ENCODE results near the gene LGALS7B. TPM values are rescaled to one million over a fixed set of nuclear protein-coding genes. Genes with fewer than 3 reads are reported as not detected.
A peak's percentile ranks its signal among the peaks of the same experiment; 100 is the strongest.

The LGALS7B gene
- total and polyA plus RNA-seq, 2 of the 8 experiments (the other 6 are each of a cell fraction or from before 2014, with no cell fraction given) = 3.6 TPM; not detected in 1

- Histone ChIP-seq H3K23me2 (ENCODE audit: low read depth, low read length) (peaks cover 8% of the 10 kb centered on the region), H3K4me1 (replicated peaks in 1 of 4; ENCODE audit: control insufficient read depth in 3 of 4, insufficient read depth in 4 of 4, low read length in 3 of 4) (peaks cover 0 to 6% (median 1%) of the 10 kb centered on the region in 4 experiments; a peak in 1 of 7 replicates), H3K4me2 (ENCODE audit: insufficient read depth in 1 of 2, low read depth in 2 of 2, low read length in 2 of 2) (peak overlapping the region in 1 of 2 experiments; percentile 97; a peak in 1 of 4 replicates), H2BK12ac (ENCODE audit: low read depth, low read length) (no peak overlapping the region), H4K5ac (ENCODE audit: insufficient read length, low read depth, low read length) (no peak overlapping the region), H2BK15ac (ENCODE audit: low read length) (no peak overlapping the region), H3K79me1 (ENCODE audit: low read depth, low read length) (peaks cover 5% of the 10 kb centered on the region; the same call in 1 of the 2 replicates), H4K8ac (ENCODE audit: extremely low read depth, insufficient read depth, low read length) (no peak overlapping the region), H3K18ac (ENCODE audit: extremely low read depth, low read length) (no peak overlapping the region), H2BK5ac (ENCODE audit: low read depth, low read length) (no peak overlapping the region), H3K4ac (replicated peaks; ENCODE audit: insufficient read length, low read depth, low read length) (no peak overlapping the region), H3K27me3 (replicated peaks in 1 of 4; ENCODE audit: control insufficient read depth in 3 of 4, extremely low read depth in 1 of 4, insufficient read depth in 3 of 4, low read length in 3 of 4) (no peaks in the 10 kb centered on the region), H3K79me2 (ENCODE audit: control insufficient read depth in 1 of 2, insufficient read depth in 2 of 2, low read length in 2 of 2) (no peaks in the 10 kb centered on the region), H3K27ac (ENCODE audit: low read depth, low read length) (no peak overlapping the region), H2AK5ac (ENCODE audit: low read depth, low read length) (no peak overlapping the region), H3K56ac (replicated peaks; ENCODE audit: insufficient read length, low read depth, low read length) (no peak overlapping the region), H4K91ac (replicated peaks; ENCODE audit: insufficient read length, low read length) (no peak overlapping the region), H2BK120ac (replicated peaks; ENCODE audit: low read depth, low read length) (no peak overlapping the region), H3K23ac (ENCODE audit: insufficient read length) (no peak overlapping the region), H4K20me1 (replicated peaks in 1 of 2; ENCODE audit: control insufficient read depth in 1 of 2, insufficient read depth in 2 of 2, low read length in 2 of 2) (no peaks in the 10 kb centered on the region), H3K9me3 (ENCODE audit: insufficient read depth in 2 of 2, low read depth in 1 of 2, low read length in 1 of 2) (no peaks in the 10 kb centered on the region), H3K9ac (replicated peaks in 1 of 4; ENCODE audit: extremely low read depth in 1 of 4, low read depth in 3 of 4, low read length in 3 of 4) (no peak overlapping the region), H3K4me3 (ENCODE audit: extremely low read depth in 1 of 4, insufficient read depth in 2 of 4, low read depth in 3 of 4, low read length in 4 of 4) (no peak overlapping the region), H2BK20ac (ENCODE audit: low read length) (no peak overlapping the region), H2AFZ (ENCODE audit: low read length) (no peak overlapping the region), H3K14ac (ENCODE audit: insufficient read length) (no peak overlapping the region), H3K36me3 (ENCODE audit: control insufficient read depth in 2 of 4, insufficient read depth in 4 of 4, low read length in 3 of 4) (peaks cover 0 to 26% (median 5%) of the 10 kb centered on the region in 4 experiments; a peak in 3 of 8 replicates)
- no peak for FAIRE-seq
- WGBS, 2 experiments (ENCODE audit: extremely low coverage in 1 of 2, insufficient coverage in 1 of 2, insufficient read length in 1 of 2, insufficient replicate concordance in 2 of 2, low coverage in 1 of 2, low lambda C conversion rate in 2 of 2, missing lambda C conversion rate in 1 of 2) = 92% methylated on average over 4 of the region's 4 CpGs; no CpG with 5 or more reads in 1 of the 2 experiments
- POLR2A ChIA-PET (ENCODE audit: partially characterized antibody) = interaction anchor here (0.8 to 14.2 kb wide), 7 partner anchors 8 to 39 kb away, joined by 3 to 376 read pairs (median 6); partner anchors contain the start of gene HNRNPL
- no peak for DNase-seq (ENCODE audit: low read depth in 1 of 2, low spot score in 2 of 2)
- CTCF ChIA-PET (ENCODE audit: partially characterized antibody) = interaction anchor here (1.0 to 2.7 kb wide), 6 partner anchors 10 to 130 kb away, joined by 3 to 11 read pairs (median 4); no protein-coding TSS in a partner anchor
- TF ChIP-seq ATF3 (IDR thresholded peaks at IDR 0.05; ENCODE audit: insufficient read depth, low read depth, low read length) = no peak
- TF ChIP-seq CBX5 (IDR thresholded peaks at IDR 0.05; ENCODE audit: low read depth, low read length) = no peak
- no peak for TF ChIP-seq YY1 (IDR thresholded peaks at IDR 0.05; ENCODE audit: low read depth, low read length)
- TF ChIP-seq SRF (IDR thresholded peaks at IDR 0.05; ENCODE audit: low read depth, low read length) = no peak
- no peak for TF ChIP-seq SIN3A (conservative IDR thresholded peaks at IDR 0.05 in 1 of 2, IDR thresholded peaks at IDR 0.05 in 1 of 2; ENCODE audit: low read depth in 1 of 2, low read length in 2 of 2)
- no peak for TF ChIP-seq KDM4A (IDR thresholded peaks at IDR 0.05; ENCODE audit: low read depth, low read length, severe bottlenecking)
- TF ChIP-seq CTBP2 (IDR thresholded peaks at IDR 0.05; ENCODE audit: borderline replicate concordance, insufficient read depth, insufficient read length, low read length) = no peak
- no peak for TF ChIP-seq TEAD4 (IDR thresholded peaks at IDR 0.05; ENCODE audit: low read depth, low read length)
Observed at GRCh38 chr19:38830039-38830733, 41.2 kb downstream of the LGALS7B start.
